Measurements from ENCODE around the gene PLEKHO2.

GRCh38 chr15:64893481-64894394, 52.0 kb downstream of the PLEKHO2 start:
- TF ChIP-seq CTCF (IDR thresholded peaks at IDR 0.05), result no peak
- TF ChIP-seq TEAD4 (IDR thresholded peaks at IDR 0.05; ENCODE audit: borderline replicate concordance, insufficient read depth), result no peak
- no peak for TF ChIP-seq MAX (IDR thresholded peaks at IDR 0.05; ENCODE audit: low read depth)
- no peak for TF ChIP-seq GATA2 (CRISPR knock-in tag; IDR thresholded peaks at IDR 0.05)
- TF ChIP-seq GABPA (IDR thresholded peaks at IDR 0.05; ENCODE audit: low read depth), result no peak
